ENCODE results near the gene GDNF.
A peak's percentile ranks its signal among the peaks of the same experiment; 100 is the strongest.

DNA sequence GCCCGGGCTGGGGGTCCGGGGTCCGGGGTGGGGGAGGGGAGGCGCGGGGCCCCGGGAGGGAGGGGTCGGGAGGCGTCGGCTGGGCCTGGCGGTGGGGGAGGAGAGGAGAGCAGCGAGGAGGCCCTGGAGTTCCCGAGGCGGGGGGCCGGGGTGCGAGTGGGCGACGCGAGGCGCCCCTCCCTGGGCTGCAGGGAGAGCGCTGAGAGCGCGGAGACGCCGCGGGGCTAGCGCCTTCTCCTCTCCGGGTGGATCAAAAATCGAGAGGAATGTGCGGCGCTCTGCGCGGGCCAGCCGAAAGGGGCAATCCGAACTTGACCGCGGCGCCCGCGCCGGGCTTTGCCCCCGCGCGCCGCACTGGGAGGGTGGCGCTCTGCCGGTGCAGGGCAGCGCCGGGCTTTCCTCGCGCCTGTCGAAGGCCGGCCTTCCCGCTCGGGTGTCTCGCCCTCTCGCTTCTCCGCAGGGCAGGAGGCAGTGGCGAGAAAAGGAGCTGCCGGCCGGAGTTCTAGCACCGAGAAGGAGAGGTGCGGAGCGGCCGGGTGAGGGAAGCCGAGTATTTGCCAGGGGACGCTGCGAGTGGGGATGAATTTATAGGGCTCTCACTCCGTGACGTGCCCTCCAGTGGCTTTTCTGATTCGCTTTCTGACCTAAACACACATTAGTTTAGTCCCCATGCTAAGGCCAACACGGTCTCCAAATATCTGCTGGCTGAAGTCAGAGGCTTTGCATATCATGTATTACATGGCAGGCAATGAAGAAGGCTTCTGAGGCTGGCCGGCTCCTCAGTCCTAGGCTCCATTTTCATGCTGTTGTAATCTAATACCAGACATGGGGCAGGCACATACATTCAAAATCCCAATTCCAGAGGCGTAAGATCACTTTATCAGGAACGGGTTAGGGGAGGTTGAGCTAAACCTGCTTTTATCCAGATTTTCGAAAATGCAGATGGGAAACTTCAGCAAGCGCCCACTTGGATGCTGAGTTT is 503 bp upstream of the GDNF start:
- TF ChIP-seq POLR2A (IDR thresholded peaks at IDR 0.05), result no peak
- TF ChIP-seq, protein P1, sequence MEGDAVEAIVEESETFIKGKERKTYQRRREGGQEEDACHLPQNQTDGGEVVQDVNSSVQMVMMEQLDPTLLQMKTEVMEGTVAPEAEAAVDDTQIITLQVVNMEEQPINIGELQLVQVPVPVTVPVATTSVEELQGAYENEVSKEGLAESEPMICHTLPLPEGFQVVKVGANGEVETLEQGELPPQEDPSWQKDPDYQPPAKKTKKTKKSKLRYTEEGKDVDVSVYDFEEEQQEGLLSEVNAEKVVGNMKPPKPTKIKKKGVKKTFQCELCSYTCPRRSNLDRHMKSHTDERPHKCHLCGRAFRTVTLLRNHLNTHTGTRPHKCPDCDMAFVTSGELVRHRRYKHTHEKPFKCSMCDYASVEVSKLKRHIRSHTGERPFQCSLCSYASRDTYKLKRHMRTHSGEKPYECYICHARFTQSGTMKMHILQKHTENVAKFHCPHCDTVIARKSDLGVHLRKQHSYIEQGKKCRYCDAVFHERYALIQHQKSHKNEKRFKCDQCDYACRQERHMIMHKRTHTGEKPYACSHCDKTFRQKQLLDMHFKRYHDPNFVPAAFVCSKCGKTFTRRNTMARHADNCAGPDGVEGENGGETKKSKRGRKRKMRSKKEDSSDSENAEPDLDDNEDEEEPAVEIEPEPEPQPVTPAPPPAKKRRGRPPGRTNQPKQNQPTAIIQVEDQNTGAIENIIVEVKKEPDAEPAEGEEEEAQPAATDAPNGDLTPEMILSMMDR (IDR thresholded peaks at IDR 0.05), result peak in 2 of 7 experiments; percentile 17

Data from body of pancreas (tissue), 4 donors.